ENCODE results near the gene LRP5. TPM values are rescaled to one million over a fixed set of nuclear protein-coding genes. Genes with fewer than 3 reads are reported as not detected.

LRP5 gene
- total RNA-seq, 2 experiments from 2014 or later: 2.0 to 2.9 TPM

DNA sequence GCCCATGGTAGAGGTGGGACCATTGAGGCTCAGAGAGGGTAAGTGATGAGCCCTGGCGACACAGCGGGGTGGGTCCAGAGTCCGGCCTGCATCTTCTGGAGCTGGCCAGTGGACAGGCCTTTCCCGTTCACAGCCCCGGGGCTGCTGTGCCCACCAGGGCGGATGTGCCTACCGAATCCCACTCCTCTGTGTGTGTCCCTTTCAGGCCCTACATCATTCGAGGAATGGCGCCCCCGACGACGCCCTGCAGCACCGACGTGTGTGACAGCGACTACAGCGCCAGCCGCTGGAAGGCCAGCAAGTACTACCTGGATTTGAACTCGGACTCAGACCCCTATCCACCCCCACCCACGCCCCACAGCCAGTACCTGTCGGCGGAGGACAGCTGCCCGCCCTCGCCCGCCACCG, 136.2 kb downstream of the LRP5 start:
- CTCF ChIA-PET: no interaction called here
- ATAC-seq (ENCODE audit: poor library complexity) (no peak), DNase-seq (no peak)
- Mint-ChIP-seq H3K36me3 (ENCODE audit: low read depth) (no peaks in the 10 kb centered on the region), H3K27me3 (no peaks in the 10 kb centered on the region), H3K4me3 (no peak overlapping the region), H3K27ac (no peak overlapping the region), H3K4me1 (ENCODE audit: low read depth) (no peaks in the 10 kb centered on the region), H3K9me3 (no peaks in the 10 kb centered on the region)
- Histone ChIP-seq H3K27me3 (ENCODE audit: control insufficient read depth in 1 of 2, insufficient read depth in 2 of 2, low read length in 2 of 2) (no peaks in the 10 kb centered on the region), H3K4me3 (ENCODE audit: low read length) (no peak overlapping the region), H3K9me3 (ENCODE audit: control insufficient read depth in 1 of 2, insufficient read depth in 1 of 2, low read length in 2 of 2) (no peaks in the 10 kb centered on the region), H3K36me3 (ENCODE audit: insufficient read depth, low read length) (no peaks in the 10 kb centered on the region), H3K4me1 (ENCODE audit: insufficient read depth, low read length) (peaks cover 10% of the 10 kb centered on the region), H3K27ac (ENCODE audit: low read depth in 1 of 2, low read length in 2 of 2) (no peak overlapping the region)
- POLR2A ChIA-PET: no interaction called here
- TF ChIP-seq CTCF (IDR thresholded peaks at IDR 0.05): no peak
- intact Hi-C loops (cut with DNase I, micrococcal nuclease): loop anchor here in 1 of 2 experiments (5.0 kb wide), 1 partner anchor 236 kb away; the partner anchor contains the start of gene KMT5B

DNA sequence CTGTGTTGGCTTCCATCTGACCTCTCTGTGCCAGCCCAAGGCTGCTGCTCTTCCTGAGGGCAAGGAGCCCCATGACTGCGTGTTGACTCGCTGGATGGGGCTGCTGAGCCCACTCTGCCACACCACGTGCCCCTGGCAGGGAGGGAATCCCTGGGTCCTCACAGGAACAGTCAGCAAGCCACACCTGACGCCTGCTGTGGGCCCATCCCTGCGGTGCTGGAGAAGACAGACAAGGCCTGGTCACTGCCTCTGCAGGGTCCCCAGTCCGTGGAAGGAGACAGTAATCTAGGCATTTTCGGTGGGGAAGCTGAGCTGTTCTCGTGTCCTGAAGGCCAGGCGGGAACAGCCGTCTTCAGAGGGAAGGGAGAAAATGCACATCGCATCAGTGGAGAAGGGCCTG, 137.6 kb downstream of the LRP5 start:
- CTCF ChIA-PET: no interaction called here
- H3K36me3 Mint-ChIP-seq (ENCODE audit: low read depth): no peaks in the 10 kb centered on the region
- H3K9me3 ChIP-seq (ENCODE audit: control insufficient read depth in 1 of 2, insufficient read depth in 1 of 2, low read length in 2 of 2): no peaks in the 10 kb centered on the region
- H3K27me3 ChIP-seq (ENCODE audit: control insufficient read depth in 1 of 2, insufficient read depth in 2 of 2, low read length in 2 of 2): no peaks in the 10 kb centered on the region
- intact Hi-C loops (cut with DNase I, micrococcal nuclease): loop anchor here in 1 of 2 experiments (5.0 kb wide), 1 partner anchor 238 kb away; the partner anchor contains the start of gene KMT5B
- TF ChIP-seq CTCF (IDR thresholded peaks at IDR 0.05): no peak
- no peaks in the 10 kb centered on the region for H3K36me3 ChIP-seq (ENCODE audit: insufficient read depth, low read length)
- no peak for ATAC-seq (ENCODE audit: poor library complexity)
- H3K27ac Mint-ChIP-seq: no peak overlapping the region
- no peaks in the 10 kb centered on the region for H3K4me1 Mint-ChIP-seq (ENCODE audit: low read depth)
- DNase-seq: no peak
- no peak overlapping the region for H3K4me3 ChIP-seq (ENCODE audit: low read length)
- POLR2A ChIA-PET: no interaction called here
- H3K4me3 Mint-ChIP-seq: no peak overlapping the region
- peaks cover 10% of the 10 kb centered on the region for H3K4me1 ChIP-seq (ENCODE audit: insufficient read depth, low read length)
- no peaks in the 10 kb centered on the region for H3K27me3 Mint-ChIP-seq
- no peak overlapping the region for H3K27ac ChIP-seq (ENCODE audit: low read depth in 1 of 2, low read length in 2 of 2)
- no peaks in the 10 kb centered on the region for H3K9me3 Mint-ChIP-seq

GRCh38 chr11:68450711-68451110, 138.3 kb downstream of the LRP5 start:
- H3K27me3 ChIP-seq (ENCODE audit: control insufficient read depth in 1 of 2, insufficient read depth in 2 of 2, low read length in 2 of 2): no peaks in the 10 kb centered on the region

More at GRCh38 chr11:68450711-68451110, 138.3 kb downstream of the LRP5 start:
- H3K9me3 Mint-ChIP-seq: no peaks in the 10 kb centered on the region
- no peak overlapping the region for H3K4me3 Mint-ChIP-seq
- no peaks in the 10 kb centered on the region for H3K27me3 Mint-ChIP-seq
- POLR2A ChIA-PET: no interaction called here
- H3K9me3 ChIP-seq (ENCODE audit: control insufficient read depth in 1 of 2, insufficient read depth in 1 of 2, low read length in 2 of 2): no peaks in the 10 kb centered on the region
- ATAC-seq (ENCODE audit: poor library complexity): no peak
- intact Hi-C loops (cut with DNase I, micrococcal nuclease): no loop called here
- H3K4me1 ChIP-seq (ENCODE audit: insufficient read depth, low read length): peaks cover 10% of the 10 kb centered on the region
- no peak overlapping the region for H3K4me3 ChIP-seq (ENCODE audit: low read length)
- H3K36me3 ChIP-seq (ENCODE audit: insufficient read depth, low read length): no peaks in the 10 kb centered on the region
- no peak overlapping the region for H3K27ac ChIP-seq (ENCODE audit: low read depth in 1 of 2, low read length in 2 of 2)
- no peak overlapping the region for H3K27ac Mint-ChIP-seq
- no peak for DNase-seq
- CTCF ChIA-PET: interaction anchor here (0.9 kb wide), 1 partner anchor 94 kb away, joined by 4 read pairs; no protein-coding TSS in a partner anchor
- H3K36me3 Mint-ChIP-seq (ENCODE audit: low read depth): no peaks in the 10 kb centered on the region
- no peaks in the 10 kb centered on the region for H3K4me1 Mint-ChIP-seq (ENCODE audit: low read depth)
- no peak for TF ChIP-seq CTCF (IDR thresholded peaks at IDR 0.05)
